Suprapubic skin (tissue), 4 donors: ENCODE results near the gene GRIK3.

ENCODE experiments used
- EP300 ChIP-seq: sonication (generic); formaldehyde crosslinking; IDR thresholded peaks from one replicate; pipeline ENCODE4 v1.6.1; 2017; ENCODE audit warnings: antibody characterized with exemption
- POLR2A ChIP-seq, 2 donors: fragments of 450-650 bp; IDR thresholded peaks; one replicate each; pipeline ENCODE4 v1.6.1; 2017; ENCODE audit warnings: antibody characterized with exemption in 2 of 2, mild to moderate bottlenecking in 2 of 2, moderate library complexity in 2 of 2
- POLR2AphosphoS5 ChIP-seq, 3 donors: sonication (generic); formaldehyde crosslinking; IDR thresholded peaks; one replicate each; pipeline ENCODE4 v1.6.1; 2017; ENCODE audit warnings: antibody characterized with exemption in 3 of 3
- TF ChIP-seq, protein P1 (sequence below), 2 donors: fragments of 200-600 bp in 1 of 2; fragments of 450-650 bp in 1 of 2; sonication (generic) in 1 of 2; IDR thresholded peaks; one replicate each; pipeline ENCODE4 v1.5.1; 2016 to 2019; ENCODE audit warnings: antibody characterized with exemption in 2 of 2, mild to moderate bottlenecking in 1 of 2, moderate library complexity in 1 of 2

DNA sequence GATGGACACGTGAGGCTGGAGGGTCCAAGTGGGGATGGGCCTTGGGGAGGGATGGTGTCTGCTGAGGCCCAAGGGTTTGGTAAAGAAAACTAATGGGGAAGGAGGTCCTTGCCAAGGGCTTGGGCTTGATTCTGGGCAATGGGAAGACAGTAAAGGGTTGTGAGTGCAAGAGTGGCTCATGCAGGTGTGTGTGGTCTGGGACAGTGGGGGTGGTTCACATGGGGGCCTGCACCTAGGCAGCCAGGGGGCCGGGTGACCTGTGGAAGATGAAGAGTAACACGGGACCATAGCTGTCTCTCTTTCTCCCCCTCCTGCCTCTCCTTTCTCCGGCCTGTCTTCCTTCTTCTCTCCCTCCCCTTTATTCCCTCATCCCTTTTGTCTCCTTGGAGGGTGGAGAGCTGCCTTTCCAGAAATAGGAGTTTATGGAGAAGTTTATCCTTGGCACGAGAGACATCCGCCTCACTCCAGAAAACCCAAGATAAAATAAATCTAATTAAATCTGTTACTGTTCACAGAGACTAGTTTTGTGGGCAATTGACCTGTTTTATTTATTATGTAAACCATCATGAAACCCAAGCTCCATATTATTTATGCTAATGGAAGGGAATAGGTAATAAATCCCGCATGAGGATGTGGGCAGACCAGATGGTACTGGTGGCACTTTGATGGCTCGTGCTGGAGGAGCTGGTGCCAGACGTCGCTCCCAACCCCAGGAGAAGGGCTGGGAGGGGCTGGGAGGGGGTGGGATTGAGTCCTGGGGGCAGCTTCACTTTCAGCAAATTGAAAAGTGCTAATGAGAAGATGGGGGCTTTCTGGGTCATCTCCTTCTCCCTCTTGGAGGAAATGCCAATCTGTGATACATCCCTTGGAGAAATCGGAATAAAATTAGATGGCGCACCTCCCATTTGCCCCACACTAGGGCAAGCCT is 278.7 kb downstream of the GRIK3 start:
- TF ChIP-seq, protein P1, sequence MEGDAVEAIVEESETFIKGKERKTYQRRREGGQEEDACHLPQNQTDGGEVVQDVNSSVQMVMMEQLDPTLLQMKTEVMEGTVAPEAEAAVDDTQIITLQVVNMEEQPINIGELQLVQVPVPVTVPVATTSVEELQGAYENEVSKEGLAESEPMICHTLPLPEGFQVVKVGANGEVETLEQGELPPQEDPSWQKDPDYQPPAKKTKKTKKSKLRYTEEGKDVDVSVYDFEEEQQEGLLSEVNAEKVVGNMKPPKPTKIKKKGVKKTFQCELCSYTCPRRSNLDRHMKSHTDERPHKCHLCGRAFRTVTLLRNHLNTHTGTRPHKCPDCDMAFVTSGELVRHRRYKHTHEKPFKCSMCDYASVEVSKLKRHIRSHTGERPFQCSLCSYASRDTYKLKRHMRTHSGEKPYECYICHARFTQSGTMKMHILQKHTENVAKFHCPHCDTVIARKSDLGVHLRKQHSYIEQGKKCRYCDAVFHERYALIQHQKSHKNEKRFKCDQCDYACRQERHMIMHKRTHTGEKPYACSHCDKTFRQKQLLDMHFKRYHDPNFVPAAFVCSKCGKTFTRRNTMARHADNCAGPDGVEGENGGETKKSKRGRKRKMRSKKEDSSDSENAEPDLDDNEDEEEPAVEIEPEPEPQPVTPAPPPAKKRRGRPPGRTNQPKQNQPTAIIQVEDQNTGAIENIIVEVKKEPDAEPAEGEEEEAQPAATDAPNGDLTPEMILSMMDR (IDR thresholded peaks at IDR 0.05) = no peak
- no peak for TF ChIP-seq POLR2A (IDR thresholded peaks at IDR 0.05)
- no peak for TF ChIP-seq POLR2AphosphoS5 (IDR thresholded peaks at IDR 0.05)
- TF ChIP-seq EP300 = no peak
